Stimulated activated CD4-positive, alpha-beta T cell treated with anti-CD3 and anti-CD28 coated beads, Interleukin-4, amount 100 ng/mL, for 24 hours (primary cell): ENCODE measurements around the gene ZNF268.

ENCODE experiments used
- DNase-seq: peaks from one replicate; pipeline ENCODE4 v3.0.0-alpha.2; 2020

The ZNF268 gene

DNA sequence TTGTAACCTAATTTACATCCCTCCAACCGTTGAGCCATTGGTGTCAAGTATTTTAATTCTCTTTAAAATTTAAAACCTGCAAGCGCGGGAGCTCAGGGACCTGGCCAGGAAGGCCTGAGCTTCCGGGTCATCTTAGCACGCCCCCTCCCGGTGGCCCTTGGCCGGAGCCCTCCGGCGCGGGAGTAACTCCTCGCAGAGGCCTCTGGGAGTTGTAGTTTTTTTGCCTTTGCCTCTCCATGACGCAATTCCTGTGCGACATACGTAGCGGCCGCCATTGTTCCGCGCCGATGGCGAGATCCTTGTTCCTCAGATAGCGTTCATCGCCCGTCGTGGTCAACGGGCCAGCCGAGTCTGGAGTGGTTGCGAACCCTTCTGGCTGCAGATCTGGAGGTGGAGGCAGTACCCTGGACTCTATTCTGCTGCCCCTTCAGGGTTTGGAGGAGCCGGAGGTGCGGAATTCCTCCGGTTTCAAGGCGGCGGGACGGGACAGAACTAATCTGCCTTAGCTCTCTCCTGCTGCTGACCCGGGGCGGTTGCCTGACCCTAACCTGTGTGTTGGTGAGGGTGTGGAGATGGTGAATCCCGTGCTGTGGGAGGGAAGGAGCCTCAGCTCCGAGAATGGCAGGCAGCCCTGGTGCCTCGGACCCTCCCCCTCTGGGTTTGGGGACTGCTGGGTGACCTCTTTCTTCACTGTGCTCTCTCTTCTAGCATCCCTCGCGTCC, at the start of gene ZNF268:
Gene ZNF268, plus strand, starts transcription at position 258 of the 722 bp plus-strand sequence. CDS start 503 bp downstream, outside the sequence.
- DNase-seq, result peak; percentile 92

DNA sequence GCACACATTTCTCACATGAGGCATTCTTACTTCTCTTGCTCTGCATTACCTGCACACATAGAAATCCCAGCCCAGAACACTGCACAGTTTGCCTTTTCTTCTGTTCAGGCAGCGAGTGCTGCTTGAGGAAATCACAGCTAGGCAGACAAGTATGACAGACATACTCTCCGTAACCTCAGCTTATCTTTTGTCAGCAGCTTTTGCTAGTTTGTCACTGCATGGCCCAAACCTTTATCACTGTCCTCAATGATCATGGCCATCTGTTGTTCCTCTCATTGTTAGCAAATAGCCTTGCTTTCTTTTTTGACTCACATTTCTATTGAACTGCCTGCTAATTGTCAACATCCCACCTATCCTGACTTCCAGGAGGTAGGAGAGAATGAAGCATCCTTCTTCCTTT, 45.5 kb upstream of the ZNF268 start:
- DNase-seq, result no peak

DNA sequence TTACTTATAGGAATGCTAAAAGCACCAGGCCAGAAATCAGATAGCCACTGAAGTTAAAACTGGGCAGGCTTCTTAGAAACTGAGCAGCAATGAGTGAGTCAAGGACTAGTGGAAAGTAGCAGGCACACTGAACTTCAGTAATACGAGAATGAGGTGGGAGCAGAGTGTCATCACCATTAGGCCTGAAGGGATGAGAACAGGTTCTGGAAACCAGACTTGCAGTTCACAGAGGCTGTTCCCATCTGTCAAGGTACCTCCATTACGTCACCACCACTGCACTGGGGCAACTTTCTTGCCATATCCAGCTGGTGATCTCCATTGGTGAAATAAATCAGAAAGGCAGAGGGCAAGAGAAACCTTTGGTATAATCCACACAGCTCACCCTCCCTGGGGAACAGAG, 35.3 kb upstream of the ZNF268 start:
- DNase-seq, result no peak

DNA sequence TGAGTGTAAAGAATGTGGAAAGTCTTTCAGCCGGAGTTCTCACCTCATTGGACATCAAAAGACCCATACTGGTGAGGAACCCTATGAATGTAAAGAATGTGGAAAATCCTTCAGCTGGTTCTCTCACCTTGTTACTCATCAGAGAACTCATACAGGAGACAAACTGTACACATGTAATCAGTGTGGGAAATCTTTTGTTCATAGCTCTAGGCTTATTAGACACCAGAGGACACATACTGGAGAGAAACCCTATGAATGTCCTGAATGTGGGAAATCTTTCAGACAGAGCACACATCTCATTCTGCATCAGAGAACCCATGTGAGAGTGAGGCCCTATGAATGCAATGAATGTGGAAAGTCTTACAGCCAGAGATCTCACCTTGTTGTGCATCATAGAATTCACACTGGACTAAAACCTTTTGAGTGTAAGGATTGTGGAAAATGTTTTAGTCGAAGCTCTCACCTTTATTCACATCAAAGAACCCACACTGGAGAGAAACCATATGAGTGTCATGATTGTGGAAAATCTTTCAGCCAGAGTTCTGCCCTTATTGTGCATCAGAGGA, 25.1 kb upstream of the ZNF268 start:
- DNase-seq, result no peak

DNA sequence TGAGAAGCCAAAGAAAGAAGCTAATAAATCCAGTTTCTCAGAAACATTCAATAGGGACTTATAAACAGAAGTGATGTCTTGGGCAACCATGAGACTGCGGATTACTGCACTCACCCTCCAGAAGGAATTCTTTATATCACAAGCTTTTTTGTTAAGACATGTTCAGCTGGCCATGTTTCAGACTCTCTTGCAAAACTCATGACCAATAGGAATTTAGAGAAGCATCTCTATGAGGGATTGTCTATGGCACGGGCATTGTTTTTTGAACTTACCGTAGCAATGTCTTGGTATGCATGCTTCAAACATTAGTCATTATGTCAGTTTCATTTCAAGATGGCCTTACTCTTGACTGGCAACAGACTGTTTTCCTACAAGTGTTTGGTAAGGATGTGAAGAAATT, 15.5 kb upstream of the ZNF268 start:
- no peak for DNase-seq

DNA sequence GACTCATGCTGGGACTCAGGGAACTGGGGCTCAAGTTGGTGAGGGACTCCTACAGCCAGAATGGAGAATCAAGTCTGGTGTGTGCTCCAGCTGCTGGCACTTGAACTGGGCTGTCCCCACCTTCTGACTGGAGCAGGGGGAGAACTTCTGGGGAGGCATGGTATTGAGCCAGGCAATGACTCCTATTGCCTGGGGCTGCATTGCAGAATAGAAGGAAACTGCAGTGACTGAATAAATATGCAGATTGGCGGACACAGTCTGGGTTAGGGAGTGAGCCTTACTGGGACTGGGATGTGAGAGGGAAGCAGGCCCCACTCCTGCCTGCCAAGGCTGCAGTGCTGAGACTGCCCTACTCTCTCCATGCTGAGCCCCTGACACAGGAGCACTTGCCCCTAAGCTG, 8.8 kb upstream of the ZNF268 start:
- DNase-seq, result no peak

DNA sequence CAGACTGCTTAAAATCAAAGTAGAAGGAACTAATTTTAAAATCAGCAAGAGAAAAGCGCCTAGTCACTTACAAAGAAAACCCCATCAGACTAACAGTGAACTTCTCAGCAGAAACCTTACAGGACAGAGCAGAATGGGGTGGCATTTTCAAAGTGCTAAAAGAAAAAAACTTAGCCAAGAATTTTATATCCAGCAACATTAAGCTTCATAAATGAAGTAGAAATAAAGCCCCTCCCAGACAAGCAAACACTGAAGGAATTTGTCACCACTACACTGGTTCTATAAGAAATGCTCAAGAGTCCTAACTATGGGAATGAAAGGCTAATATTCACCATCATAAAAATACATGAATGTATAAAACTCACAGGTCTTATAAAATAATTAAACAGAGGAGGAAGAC, 6.4 kb upstream of the ZNF268 start:
- DNase-seq, result no peak

DNA sequence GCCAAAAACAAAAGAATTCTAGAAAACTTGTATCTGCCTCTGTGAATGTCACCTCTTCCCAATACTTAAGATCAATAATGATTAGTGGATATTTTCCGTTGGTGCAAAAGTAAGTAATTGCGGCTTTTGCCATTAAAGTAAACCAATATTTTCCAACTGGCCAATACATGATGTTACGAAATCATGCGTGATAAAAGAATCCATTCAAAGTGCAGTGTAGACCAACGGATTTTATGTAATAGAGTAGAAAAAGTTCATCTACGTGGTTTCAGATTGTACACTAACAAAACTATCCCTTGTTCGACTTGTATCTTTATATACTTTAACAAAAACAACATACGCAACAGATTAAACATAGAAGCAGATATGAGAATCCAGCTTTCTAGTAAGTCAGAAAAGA, 626 bp upstream of the ZNF268 start:
- DNase-seq, result no peak

DNA sequence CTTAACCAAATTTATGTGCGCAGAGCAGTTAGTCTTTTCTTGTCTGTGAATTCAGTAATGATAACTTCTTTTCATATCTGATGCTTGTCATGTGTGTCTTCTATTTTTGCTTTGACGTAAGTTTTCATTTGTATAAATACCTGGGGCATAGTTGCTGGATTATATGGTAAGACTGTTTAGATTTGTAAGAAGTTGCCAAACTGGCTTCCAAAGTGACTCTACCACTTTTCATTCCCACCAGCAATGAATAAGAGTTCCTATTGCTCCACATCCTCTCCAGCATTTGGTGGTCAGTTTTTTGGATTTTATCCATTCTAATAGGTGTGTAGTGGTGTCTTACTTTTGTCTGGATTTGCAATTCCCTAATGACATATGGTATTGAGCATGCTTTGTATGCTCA, 8.9 kb downstream of the ZNF268 start:
- DNase-seq, result no peak

DNA sequence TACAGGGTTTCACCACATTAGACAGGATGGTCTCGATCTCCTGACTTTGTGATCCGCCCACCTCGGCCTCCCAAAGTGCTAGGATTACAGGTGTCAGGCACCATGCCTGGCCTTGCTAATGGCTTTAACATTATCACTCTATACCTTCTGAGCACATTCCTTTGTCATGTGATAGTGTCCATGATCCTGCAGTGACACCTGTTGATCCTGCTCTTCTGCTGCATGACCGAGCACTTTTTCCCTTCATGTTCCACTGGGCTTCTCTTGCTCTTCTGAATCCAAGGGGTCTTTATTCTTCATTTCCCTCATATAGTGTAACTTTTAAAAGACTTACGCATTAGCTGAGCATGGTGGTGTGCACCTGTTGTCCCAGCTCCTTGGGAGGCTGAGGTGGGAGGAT, 11.6 kb downstream of the ZNF268 start:
- DNase-seq, result no peak

DNA sequence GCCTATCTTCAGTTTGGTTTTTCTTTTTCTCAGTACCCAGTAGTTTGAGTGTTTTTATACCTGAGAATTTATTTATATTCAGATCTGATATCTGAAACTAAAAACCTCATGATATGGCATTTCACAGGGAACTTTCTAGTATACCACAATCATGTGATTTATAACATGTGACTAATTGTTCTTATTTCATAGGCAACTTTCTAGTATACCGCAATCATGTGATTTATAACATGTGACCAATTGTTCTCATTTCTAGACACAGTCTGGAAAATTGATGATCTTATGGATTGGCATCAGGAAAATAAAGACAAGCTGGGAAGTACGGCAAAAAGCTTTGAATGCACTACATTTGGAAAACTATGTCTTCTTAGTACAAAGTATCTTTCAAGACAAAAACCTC, 20.6 kb downstream of the ZNF268 start:
- no peak for DNase-seq

DNA sequence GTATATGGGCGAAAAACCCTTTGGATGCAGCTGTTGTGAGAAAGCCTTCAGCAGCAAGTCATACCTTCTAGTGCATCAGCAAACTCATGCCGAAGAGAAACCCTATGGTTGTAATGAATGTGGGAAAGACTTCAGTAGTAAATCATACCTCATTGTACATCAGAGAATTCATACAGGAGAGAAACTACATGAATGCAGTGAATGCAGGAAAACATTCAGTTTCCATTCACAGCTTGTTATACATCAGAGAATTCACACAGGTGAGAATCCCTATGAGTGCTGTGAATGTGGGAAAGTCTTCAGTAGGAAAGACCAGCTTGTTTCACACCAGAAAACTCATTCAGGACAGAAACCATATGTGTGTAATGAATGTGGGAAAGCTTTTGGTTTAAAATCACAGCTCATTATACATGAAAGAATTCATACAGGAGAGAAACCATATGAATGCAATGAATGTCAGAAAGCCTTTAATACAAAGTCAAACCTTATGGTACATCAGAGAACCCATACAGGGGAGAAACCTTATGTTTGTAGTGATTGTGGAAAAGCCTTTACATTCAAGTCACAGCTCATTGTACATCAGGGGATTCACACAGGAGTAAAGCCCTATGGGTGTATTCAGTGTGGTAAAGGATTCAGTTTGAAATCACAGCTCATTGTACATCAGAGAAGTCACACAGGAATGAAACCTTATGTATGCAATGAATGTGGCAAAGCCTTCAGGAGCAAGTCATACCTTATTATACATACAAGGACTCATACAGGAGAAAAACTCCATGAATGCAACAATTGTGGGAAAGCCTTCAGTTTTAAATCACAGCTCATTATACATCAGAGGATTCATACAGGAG, 21.4 kb downstream of the ZNF268 start:
- no peak for DNase-seq

DNA sequence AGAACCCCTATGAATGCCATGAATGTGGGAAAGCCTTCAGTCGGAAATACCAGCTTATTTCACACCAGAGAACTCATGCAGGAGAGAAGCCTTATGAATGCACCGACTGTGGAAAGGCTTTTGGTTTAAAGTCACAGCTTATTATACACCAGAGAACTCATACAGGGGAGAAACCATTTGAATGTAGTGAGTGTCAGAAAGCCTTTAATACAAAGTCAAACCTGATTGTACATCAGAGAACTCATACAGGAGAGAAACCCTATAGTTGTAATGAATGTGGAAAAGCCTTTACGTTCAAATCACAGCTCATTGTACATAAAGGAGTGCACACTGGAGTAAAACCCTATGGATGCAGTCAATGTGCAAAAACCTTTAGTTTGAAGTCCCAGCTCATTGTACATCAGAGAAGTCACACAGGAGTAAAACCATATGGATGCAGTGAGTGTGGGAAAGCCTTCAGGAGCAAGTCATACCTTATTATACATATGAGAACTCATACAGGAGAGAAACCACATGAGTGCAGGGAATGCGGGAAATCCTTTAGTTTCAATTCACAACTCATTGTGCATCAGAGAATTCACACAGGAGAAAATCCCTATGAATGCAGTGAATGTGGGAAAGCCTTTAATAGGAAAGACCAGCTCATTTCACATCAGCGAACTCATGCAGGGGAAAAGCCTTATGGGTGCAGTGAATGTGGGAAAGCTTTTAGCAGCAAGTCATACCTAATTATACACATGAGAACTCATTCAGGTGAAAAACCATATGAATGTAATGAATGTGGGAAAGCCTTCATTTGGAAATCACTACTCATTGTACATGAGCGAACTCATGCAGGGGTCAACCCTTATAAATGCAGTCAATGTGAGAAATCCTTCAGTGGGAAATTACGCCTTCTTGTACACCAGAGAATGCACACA, 22.3 kb downstream of the ZNF268 start:
- no peak for DNase-seq

DNA sequence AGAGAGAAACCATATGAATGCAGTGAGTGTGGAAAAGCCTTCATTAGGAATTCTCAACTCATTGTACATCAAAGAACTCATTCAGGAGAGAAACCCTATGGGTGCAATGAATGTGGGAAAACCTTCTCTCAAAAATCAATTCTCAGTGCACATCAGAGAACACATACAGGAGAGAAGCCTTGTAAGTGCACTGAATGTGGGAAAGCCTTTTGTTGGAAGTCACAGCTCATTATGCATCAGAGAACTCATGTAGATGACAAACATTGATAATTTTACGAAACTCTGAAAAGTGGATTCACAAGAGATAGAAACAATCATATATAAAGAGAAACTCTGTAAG, 22.9 kb downstream of the ZNF268 start:
- DNase-seq, result no peak

DNA sequence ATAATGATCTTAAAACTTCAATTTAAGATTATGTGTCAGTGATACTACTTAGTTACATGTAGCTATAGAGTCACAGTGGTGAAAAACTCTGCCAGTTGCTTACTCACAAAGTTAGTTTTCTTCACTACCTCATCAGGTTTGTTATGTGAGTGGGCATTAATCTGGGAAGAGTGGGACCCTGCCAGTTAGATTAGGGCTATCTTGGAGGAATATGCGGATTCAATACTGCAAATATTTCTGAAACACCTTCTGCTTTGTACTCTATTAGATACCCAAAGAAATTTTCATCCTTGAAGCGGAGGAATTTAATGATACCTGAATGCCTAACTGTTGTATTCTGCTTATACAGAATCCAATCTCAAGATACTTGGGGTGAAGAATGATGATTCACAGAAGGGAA, 25.1 kb downstream of the ZNF268 start:
- no peak for DNase-seq

DNA sequence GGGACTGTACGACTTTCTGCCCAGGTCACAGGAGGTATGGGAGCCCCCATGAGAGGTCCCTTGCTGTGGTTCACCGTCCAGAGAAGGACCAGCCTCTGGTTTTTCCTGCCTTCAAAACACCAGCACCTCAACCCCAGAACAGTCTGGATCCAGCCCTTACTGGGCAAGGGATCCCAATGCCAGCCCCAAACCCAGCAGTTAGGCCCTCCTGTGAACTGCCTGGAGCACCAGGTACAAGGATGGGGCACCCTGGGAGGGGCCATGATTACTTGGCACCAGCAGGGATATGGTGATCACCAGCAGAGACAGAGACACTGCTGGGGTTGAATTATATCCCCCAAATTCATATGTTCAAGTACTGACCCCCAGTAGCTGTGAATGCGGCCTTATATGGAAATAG, 34.4 kb downstream of the ZNF268 start:
- no peak for DNase-seq

DNA sequence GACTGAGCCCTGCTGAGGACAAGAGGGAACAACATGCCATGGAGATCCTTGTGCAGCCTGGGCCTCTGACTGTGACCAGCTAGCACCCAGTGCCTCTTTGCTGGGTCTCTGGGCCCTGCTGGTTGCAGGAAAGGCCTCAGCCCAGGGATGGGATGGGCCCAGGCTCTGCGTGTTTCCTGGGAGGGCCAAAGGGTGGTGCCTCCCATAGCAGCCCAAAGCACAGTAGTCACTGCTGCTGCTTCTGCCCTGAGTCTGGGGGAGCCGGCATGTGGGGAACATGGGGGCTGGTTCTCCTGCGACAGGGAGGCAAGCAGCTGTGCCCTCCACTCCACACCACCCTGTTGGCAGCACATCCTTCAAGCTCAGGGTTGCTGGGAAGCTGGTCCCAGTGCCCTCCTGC, 35.9 kb downstream of the ZNF268 start:
- DNase-seq, result no peak

DNA sequence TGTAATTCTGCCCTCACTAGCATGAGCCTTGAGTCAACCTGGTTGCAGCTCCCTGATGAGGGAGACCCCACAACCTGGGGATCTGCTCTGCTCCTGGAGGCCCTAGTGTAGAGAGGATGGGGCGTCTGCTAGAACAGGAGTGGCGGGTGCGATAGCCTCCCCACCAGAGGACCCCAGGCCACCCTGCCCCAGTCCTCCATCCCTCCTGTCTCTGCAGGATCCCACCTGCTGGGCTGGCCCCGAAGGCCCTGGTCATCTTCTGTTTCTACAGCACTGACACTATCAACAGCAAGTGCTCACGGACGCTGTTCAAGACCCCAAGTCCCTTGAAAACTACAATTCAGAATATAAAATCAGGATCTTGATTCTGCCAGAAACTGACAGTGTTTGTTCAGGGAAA, 39.2 kb downstream of the ZNF268 start:
- DNase-seq, result no peak

DNA sequence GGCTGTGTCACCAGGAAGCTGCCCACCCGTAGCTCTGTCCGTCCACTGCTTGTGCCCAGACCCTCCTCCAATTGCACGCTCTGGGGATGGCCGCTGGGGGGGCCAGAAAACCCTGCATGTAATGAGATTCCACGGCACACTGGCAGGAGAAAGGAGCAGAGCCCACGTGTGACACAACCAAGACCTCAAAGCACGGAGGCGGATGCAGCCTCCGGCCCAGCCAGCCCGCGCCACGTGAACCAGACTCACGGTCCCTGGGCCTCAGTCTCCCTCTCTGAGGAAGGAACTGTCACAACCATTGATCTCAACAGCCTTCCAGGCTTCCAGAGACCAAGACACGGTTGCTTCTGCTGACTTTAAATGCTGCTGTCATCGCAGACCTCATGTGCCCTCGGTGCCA, 39.9 kb downstream of the ZNF268 start:
- no peak for DNase-seq

DNA sequence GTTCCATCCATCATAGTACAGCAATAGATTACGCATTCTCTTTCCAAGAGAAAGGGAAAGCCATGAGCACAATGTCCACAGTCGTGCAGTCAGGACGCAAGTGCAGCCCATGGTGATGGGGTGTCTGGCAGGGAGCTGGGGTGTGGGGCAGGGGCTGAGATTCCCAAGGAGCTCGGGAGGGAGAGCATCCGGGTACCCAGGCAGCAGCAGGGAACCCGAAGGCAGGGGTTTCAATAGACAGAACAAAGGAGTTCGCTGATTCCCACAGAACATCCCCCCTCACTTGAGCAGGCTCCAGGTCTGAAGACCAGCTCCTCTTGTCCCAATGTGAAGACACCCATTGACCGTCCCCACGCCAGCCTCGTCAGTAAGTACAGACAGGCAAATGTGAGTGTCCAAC, 40.9 kb downstream of the ZNF268 start:
- DNase-seq, result no peak

DNA sequence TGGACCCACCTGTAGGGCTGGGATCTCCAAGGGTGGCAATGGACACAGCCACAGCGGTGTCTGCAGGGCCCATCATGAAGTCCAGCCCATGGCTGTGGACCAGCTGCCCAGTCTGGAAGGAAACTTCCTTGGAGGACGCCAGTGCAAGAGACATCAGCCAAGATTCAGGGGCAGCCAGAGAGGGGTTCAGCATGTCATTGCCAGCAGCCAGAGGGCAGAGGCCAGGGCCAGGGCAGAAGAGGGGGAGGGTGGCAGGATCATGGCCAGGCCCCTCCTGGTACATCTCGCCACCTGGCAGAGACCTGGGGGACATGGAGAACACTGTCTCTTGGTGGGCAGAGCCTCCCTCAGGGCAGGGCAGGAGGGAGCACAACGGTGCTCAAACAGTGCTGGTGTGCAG, 44.2 kb downstream of the ZNF268 start:
- no peak for DNase-seq

DNA sequence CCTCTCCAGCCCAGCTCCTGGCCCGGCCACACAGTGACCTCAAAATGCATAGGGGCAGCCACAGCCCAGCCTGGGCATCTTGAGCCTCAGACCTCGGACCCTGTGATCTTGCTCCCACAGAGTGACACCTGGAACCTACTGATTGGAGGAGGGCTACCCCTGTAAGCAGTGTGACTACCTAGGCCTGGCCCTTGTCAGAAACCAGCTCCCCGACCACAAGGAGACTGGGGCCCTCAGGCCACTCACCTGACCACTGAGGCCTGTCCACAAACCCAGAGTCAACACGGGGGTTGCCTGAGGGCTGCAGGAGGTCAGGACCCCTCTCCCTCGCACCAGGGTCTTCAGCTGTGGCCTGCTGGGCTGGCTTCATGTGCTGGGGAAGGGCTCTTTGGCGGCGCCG, 45.4 kb downstream of the ZNF268 start:
- no peak for DNase-seq

DNA sequence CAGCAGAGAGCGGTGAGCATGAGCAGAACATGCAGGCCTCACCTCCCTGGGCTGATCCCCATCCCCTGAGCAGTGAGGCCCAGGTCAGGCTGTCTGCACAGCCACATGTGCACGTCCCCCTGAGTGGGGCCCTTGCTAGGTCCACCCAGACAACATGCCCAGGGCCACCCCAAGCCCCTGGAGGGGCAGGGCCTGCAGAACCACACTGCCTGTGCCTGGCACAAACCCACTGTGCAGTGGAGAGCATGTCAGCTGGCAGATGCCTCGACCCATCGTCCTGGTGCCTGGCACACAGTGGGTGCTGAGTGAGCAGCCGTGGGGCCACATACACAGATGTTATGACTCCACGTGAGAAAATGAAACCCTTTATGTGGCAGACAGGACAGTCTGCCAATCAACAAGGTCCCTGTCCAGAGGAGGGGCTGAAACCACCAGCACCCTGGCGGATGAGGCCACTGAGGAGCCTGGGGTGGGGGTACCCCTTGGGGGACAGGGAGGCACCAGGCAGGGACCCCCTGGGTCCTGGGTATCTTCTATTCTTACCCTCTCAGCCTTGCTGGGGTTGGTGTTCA, 46.1 kb downstream of the ZNF268 start:
- DNase-seq, result no peak
